ENCODE results near the gene NHSL2. TPM values are rescaled to one million over a fixed set of nuclear protein-coding genes. Genes with fewer than 3 reads are reported as not detected.
A peak's percentile ranks its signal among the peaks of the same experiment; 100 is the strongest.

NHSL2 gene
- total and polyA plus RNA-seq, 2 experiments from 2014 or later = 4.7 to 9.5 TPM

- Histone ChIP-seq H3K79me2 (replicated peaks; ENCODE audit: insufficient read depth) (no peaks in the 10 kb centered on the region), H3K4me3 (no peak overlapping the region), H2AFZ (no peak overlapping the region), H3K4me2 (no peak overlapping the region), H4K20me1 (replicated peaks; ENCODE audit: insufficient read depth) (no peaks in the 10 kb centered on the region), H3K9me2 (ENCODE audit: insufficient read depth) (no peaks in the 10 kb centered on the region), H3K4me1 (ENCODE audit: insufficient read depth) (no peaks in the 10 kb centered on the region; the same call in 1 of the 2 replicates), H3K27ac (ENCODE audit: low read depth) (no peak overlapping the region), H3K27me3 (ENCODE audit: insufficient read depth) (peaks cover 11% of the 10 kb centered on the region), H3F3A (replicated peaks; ENCODE audit: low read depth) (no peaks in the 10 kb centered on the region), H3K36me3 (ENCODE audit: insufficient read depth) (no peaks in the 10 kb centered on the region)
- H3K4me3 Mint-ChIP-seq = no peak overlapping the region
- peak; percentile 62 to 66 for TF ChIP-seq CTCF (conservative IDR thresholded peaks at IDR 0.05; ENCODE audit: low read depth in 2 of 2)
- TF ChIP-seq POLR2AphosphoS5 (IDR thresholded peaks at IDR 0.05; ENCODE audit: low read depth) = no peak
- peak; percentile 67 for DNase-seq (ENCODE audit: low spot score)
- no peaks in the 10 kb centered on the region for H3K9me3 Mint-ChIP-seq
- peaks cover 17% of the 10 kb centered on the region for H3K27me3 Mint-ChIP-seq (ENCODE audit: insufficient read depth, low read depth, poor library complexity)
- H3K36me3 Mint-ChIP-seq (ENCODE audit: low read depth) = peaks cover 6% of the 10 kb centered on the region; the same call in 2 of the 3 replicates
- H3K27ac Mint-ChIP-seq = no peak overlapping the region
- ATAC-seq = peak; percentile 34
- H3K4me1 Mint-ChIP-seq = peaks cover 13% of the 10 kb centered on the region
These were observed 111.3 kb downstream of the NHSL2 start for GRCh38 chrX:72021975-72022374.

- Mint-ChIP-seq H3K27ac (no peak overlapping the region), H3K4me1 (peaks cover 9% of the 10 kb centered on the region), H3K36me3 (ENCODE audit: low read depth) (peaks cover 9% of the 10 kb centered on the region; the same call in 2 of the 3 replicates), H3K4me3 (no peak overlapping the region), H3K27me3 (ENCODE audit: insufficient read depth, low read depth, poor library complexity) (peaks cover 14% of the 10 kb centered on the region), H3K9me3 (no peaks in the 10 kb centered on the region)
- ATAC-seq (no peak), DNase-seq (ENCODE audit: low spot score) (no peak)
- no peak overlapping the region for H3K27ac ChIP-seq (ENCODE audit: low read depth)
- H3K4me3 ChIP-seq = no peak overlapping the region
- no peaks in the 10 kb centered on the region for H3K9me2 ChIP-seq (ENCODE audit: insufficient read depth)
- H3K4me2 ChIP-seq = no peak overlapping the region
- H3K4me1 ChIP-seq (ENCODE audit: insufficient read depth) = no peaks in the 10 kb centered on the region
- H2AFZ ChIP-seq = no peak overlapping the region
- H3K36me3 ChIP-seq (ENCODE audit: insufficient read depth) = no peaks in the 10 kb centered on the region
- no peaks in the 10 kb centered on the region for H3K79me2 ChIP-seq (replicated peaks; ENCODE audit: insufficient read depth)
- 0 out of 2 replicates have a peak, but pooled peaks cover under 1% of the 10 kb centered on the region for H3K27me3 ChIP-seq (ENCODE audit: insufficient read depth)
- H3F3A ChIP-seq (replicated peaks; ENCODE audit: low read depth) = no peaks in the 10 kb centered on the region
- no peaks in the 10 kb centered on the region for H4K20me1 ChIP-seq (replicated peaks; ENCODE audit: insufficient read depth)
- no peak for TF ChIP-seq POLR2AphosphoS5 (IDR thresholded peaks at IDR 0.05; ENCODE audit: low read depth)
- no peak for TF ChIP-seq ETS1 (IDR thresholded peaks at IDR 0.05)
- no peak for TF ChIP-seq CREB1 (CRISPR knock-in tag; IDR thresholded peaks at IDR 0.05; ENCODE audit: low read depth)
- no peak for TF ChIP-seq STAT1 (IDR thresholded peaks at IDR 0.05; ENCODE audit: unreplicated experiment)
- no peak for TF ChIP-seq ZNF114 (CRISPR knock-in tag; IDR thresholded peaks at IDR 0.05)
- TF ChIP-seq EZH2phosphoT487 (IDR thresholded peaks at IDR 0.05; ENCODE audit: unreplicated experiment) = no peak
- no peak for TF ChIP-seq EZH2 (IDR thresholded peaks at IDR 0.05; ENCODE audit: low read depth, unreplicated experiment)
- TF ChIP-seq ZNF331 (CRISPR knock-in tag; IDR thresholded peaks at IDR 0.05; ENCODE audit: low read depth) = no peak
- TF ChIP-seq ZNF462 (CRISPR knock-in tag; IDR thresholded peaks at IDR 0.05) = no peak
- TF ChIP-seq JUNB (IDR thresholded peaks at IDR 0.05; ENCODE audit: unreplicated experiment) = no peak
- no peak for TF ChIP-seq NANOG (IDR thresholded peaks at IDR 0.05; ENCODE audit: borderline replicate concordance)
These were observed 112.4 kb downstream of the NHSL2 start for GRCh38 chrX:72023071-72023470.

Measured in GM23338 (cell line).